ENCODE results near the gene ACD.
"Not testable (repeated sequence)": the region's sequence is repeated elsewhere in the genome, so short reads cannot be mapped to it uniquely, and the experiment has no call there.

ACD gene

GRCh38 chr16:67659675-67660563 is at the start of gene ACD:
TSS of gene ACD (minus strand) at chr16:67660260. CDS start at chr16:67660220, 40 bp downstream.
- in situ Hi-C loops (cut with MboI; ENCODE audit: low sequenced_read_pairs) = no loop called here

GRCh38 chr16:67709050-67709449 is 49.0 kb upstream of the ACD start:
- in situ Hi-C loops (cut with MboI; ENCODE audit: low sequenced_read_pairs) = no loop called here

- in situ Hi-C loops (cut with MboI; ENCODE audit: low sequenced_read_pairs) = no loop called here
Observed at GRCh38 chr16:67708368-67708771, 48.3 kb upstream of the ACD start.

GRCh38 chr16:67707790-67708189 is 47.7 kb upstream of the ACD start:
- in situ Hi-C loops (cut with MboI; ENCODE audit: low sequenced_read_pairs) = no loop called here

- in situ Hi-C loops (cut with MboI; ENCODE audit: low sequenced_read_pairs) = no loop called here
Observed at GRCh38 chr16:67707210-67707609, 47.1 kb upstream of the ACD start.

- in situ Hi-C loops (cut with MboI; ENCODE audit: low sequenced_read_pairs) = no loop called here
Observed at GRCh38 chr16:67704110-67704509, 44.0 kb upstream of the ACD start.

GRCh38 chr16:67703626-67704025 is 43.6 kb upstream of the ACD start:
- in situ Hi-C loops (cut with MboI; ENCODE audit: low sequenced_read_pairs) = no loop called here

- in situ Hi-C loops (cut with MboI; ENCODE audit: low sequenced_read_pairs) = no loop called here
Observed at GRCh38 chr16:67702130-67702529, 42.1 kb upstream of the ACD start.

- in situ Hi-C loops (cut with MboI; ENCODE audit: low sequenced_read_pairs) = no loop called here
Observed at GRCh38 chr16:67701420-67701819, 41.4 kb upstream of the ACD start.

- in situ Hi-C loops (cut with MboI; ENCODE audit: low sequenced_read_pairs) = no loop called here
Observed at GRCh38 chr16:67699265-67699664, 39.2 kb upstream of the ACD start.

- in situ Hi-C loops (cut with MboI; ENCODE audit: low sequenced_read_pairs) = no loop called here
Observed at GRCh38 chr16:67697422-67698185, 37.5 kb upstream of the ACD start.

- in situ Hi-C loops (cut with MboI; ENCODE audit: low sequenced_read_pairs) = no loop called here
Observed at GRCh38 chr16:67694611-67695010, 34.6 kb upstream of the ACD start.

- in situ Hi-C loops (cut with MboI; ENCODE audit: low sequenced_read_pairs) = not testable (repeated sequence)
Observed at GRCh38 chr16:67693517-67694285, 33.6 kb upstream of the ACD start.

GRCh38 chr16:67685388-67686112 is 25.5 kb upstream of the ACD start:
- in situ Hi-C loops (cut with MboI; ENCODE audit: low sequenced_read_pairs) = no loop called here

- in situ Hi-C loops (cut with MboI; ENCODE audit: low sequenced_read_pairs) = no loop called here
Observed at GRCh38 chr16:67683767-67684166, 23.7 kb upstream of the ACD start.

GRCh38 chr16:67679935-67680897 is 20.2 kb upstream of the ACD start:
- in situ Hi-C loops (cut with MboI; ENCODE audit: low sequenced_read_pairs) = no loop called here

- in situ Hi-C loops (cut with MboI; ENCODE audit: low sequenced_read_pairs) = no loop called here
Observed at GRCh38 chr16:67678354-67679023, 18.4 kb upstream of the ACD start.

GRCh38 chr16:67677712-67678111 is 17.7 kb upstream of the ACD start:
- in situ Hi-C loops (cut with MboI; ENCODE audit: low sequenced_read_pairs) = no loop called here

GRCh38 chr16:67676939-67677338 is 16.9 kb upstream of the ACD start:
- in situ Hi-C loops (cut with MboI; ENCODE audit: low sequenced_read_pairs) = no loop called here
